Lower lobe of right lung (tissue), 2 donors: ENCODE measurements around the gene RGL1. TPM values are rescaled to one million over a fixed set of nuclear protein-coding genes. Genes with fewer than 3 reads are reported as not detected.
"Not testable (repeated sequence)": the region's sequence is repeated elsewhere in the genome, so short reads cannot be mapped to it uniquely, and the experiment has no call there.

Experiments
- ATAC-seq, 2 donors: fragments of 200-7000 bp; cut with Tn5 transposase; one replicate each; pipeline ENCODE4 v1.9.1; 2020 to 2022; ENCODE audit warnings: mild to moderate bottlenecking in 2 of 2, moderate library complexity in 2 of 2
- DNase-seq: peaks from one replicate; pipeline ENCODE4 v3.0.0-alpha.2; 2020
- H3K27ac ChIP-seq: fragments of 200-600 bp; one replicate; pipeline ENCODE4 v1.8.0; 2022
- H3K27me3 ChIP-seq: fragments of 200-600 bp; one replicate; pipeline ENCODE4 v1.8.0; 2022; ENCODE audit warnings: low read depth
- H3K36me3 ChIP-seq: fragments of 200-600 bp; one replicate; pipeline ENCODE4 v1.8.0; 2022; ENCODE audit warnings: mild to moderate bottlenecking
- H3K4me1 ChIP-seq: fragments of 200-600 bp; one replicate; pipeline ENCODE4 v1.8.0; 2022
- H3K4me3 ChIP-seq: fragments of 200-600 bp; one replicate; pipeline ENCODE4 v1.8.0; 2022; ENCODE audit warnings: mild to moderate bottlenecking
- H3K9me3 ChIP-seq: fragments of 200-600 bp; one replicate; pipeline ENCODE4 v1.8.0; 2022
- intact Hi-C: fragments of 100-400 bp; cut with DNase I; formaldehyde crosslinking; loops from one replicate; pipeline ENCODE4 v1.11.0; 2022
- total RNA-seq: library from RNA; stranded (reverse); fragmentation: NEBNext Ultra II Directional; extraction: Animal tissue kit (Norgen Biotek cat#: 25700); gene quantifications from one replicate; pipeline ENCODE4 v1.2.1, GENCODE V29; 2021
- TF ChIP-seq, protein P1 (sequence below): fragments of 200-600 bp; IDR thresholded peaks from one replicate; pipeline ENCODE4 v1.8.0; 2022; ENCODE audit warnings: antibody characterized with exemption, mild to moderate bottlenecking
- donor health status: DM: no; HTN: yes; CAD: no; lungs with severe emphysema.

The RGL1 gene
- total RNA-seq, 1 donor from 2014 or later: 37.6 TPM

DNA sequence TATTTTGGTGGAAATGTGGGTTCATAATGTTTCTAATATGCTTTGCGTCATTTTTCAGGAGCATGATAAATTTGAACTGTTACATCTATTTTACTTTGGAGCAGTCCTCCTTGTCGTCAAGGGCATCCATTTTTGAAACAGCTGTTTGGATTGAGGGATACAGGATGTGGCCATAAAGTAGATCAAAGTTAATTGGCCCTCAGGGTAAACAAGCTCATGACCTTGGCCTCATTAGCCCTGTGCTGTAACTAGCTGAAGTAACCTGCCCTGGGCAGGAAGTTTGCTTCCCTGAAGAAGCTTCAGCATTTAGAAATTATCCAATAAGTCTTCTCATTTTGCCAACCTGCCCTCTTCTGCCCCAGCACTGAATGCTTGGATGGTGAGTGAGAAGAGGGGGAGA lies 24.8 kb upstream of the RGL1 start:
- TF ChIP-seq, protein P1, sequence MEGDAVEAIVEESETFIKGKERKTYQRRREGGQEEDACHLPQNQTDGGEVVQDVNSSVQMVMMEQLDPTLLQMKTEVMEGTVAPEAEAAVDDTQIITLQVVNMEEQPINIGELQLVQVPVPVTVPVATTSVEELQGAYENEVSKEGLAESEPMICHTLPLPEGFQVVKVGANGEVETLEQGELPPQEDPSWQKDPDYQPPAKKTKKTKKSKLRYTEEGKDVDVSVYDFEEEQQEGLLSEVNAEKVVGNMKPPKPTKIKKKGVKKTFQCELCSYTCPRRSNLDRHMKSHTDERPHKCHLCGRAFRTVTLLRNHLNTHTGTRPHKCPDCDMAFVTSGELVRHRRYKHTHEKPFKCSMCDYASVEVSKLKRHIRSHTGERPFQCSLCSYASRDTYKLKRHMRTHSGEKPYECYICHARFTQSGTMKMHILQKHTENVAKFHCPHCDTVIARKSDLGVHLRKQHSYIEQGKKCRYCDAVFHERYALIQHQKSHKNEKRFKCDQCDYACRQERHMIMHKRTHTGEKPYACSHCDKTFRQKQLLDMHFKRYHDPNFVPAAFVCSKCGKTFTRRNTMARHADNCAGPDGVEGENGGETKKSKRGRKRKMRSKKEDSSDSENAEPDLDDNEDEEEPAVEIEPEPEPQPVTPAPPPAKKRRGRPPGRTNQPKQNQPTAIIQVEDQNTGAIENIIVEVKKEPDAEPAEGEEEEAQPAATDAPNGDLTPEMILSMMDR: no peak
- no peaks in the 10 kb centered on the region for H3K9me3 ChIP-seq
- H3K27me3 ChIP-seq: no peaks in the 10 kb centered on the region
- peaks cover 11% of the 10 kb centered on the region for H3K4me1 ChIP-seq
- no peak for DNase-seq
- intact Hi-C loops: no loop called here
- ATAC-seq: no peak
- H3K36me3 ChIP-seq: no peaks in the 10 kb centered on the region
- H3K27ac ChIP-seq: no peak overlapping the region
- no peak overlapping the region for H3K4me3 ChIP-seq

DNA sequence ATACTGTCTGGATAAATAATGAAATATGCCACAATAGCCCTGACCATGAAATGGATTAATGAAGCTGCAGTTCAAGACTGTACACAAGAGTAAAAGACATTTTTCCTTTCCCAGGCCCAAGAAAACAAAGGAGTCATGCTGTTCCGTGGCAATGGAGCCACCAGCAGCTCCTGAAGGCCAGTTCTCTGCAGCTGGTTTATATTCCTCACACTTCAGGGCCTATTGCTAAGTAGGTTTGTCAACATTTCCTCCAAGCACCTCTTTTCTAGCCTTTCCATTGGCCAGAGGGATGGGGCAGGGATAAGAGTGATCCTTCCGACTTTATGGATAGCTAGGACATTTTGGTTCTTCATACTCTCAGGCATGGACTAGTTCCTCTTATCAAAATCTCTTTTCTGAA lies 24.2 kb upstream of the RGL1 start:
- peaks cover 11% of the 10 kb centered on the region for H3K4me1 ChIP-seq
- intact Hi-C loops: no loop called here
- H3K27me3 ChIP-seq: no peaks in the 10 kb centered on the region
- no peaks in the 10 kb centered on the region for H3K36me3 ChIP-seq
- no peak for DNase-seq
- TF ChIP-seq, protein P1: no peak
- no peaks in the 10 kb centered on the region for H3K9me3 ChIP-seq
- H3K4me3 ChIP-seq: no peak overlapping the region
- no peak for ATAC-seq
- no peak overlapping the region for H3K27ac ChIP-seq

DNA sequence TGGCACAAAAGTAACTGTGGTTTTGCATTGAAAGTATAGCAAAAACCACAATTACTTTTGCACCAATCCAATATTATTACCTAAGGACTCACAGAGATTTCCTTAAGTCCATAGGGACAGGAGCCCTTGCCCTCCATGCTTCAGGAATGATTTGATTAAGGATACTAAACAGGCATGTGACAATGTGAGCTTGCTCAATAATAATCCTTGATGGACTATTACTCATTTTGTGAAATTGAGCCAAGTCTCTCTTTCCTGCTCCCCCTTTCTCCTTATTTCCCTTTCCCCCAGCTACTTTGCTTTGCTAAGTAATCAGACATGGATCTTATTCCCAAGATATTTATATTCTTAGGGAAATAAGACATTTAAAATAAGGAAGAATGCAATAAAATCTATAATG lies 21.6 kb upstream of the RGL1 start:
- H3K4me1 ChIP-seq: peaks cover 11% of the 10 kb centered on the region
- TF ChIP-seq, protein P1: no peak
- peak in 1 of 2 donors; percentile 36 for ATAC-seq
- no peaks in the 10 kb centered on the region for H3K27me3 ChIP-seq
- no peaks in the 10 kb centered on the region for H3K36me3 ChIP-seq
- intact Hi-C loops: no loop called here
- H3K4me3 ChIP-seq: no peak overlapping the region
- no peak overlapping the region for H3K27ac ChIP-seq
- H3K9me3 ChIP-seq: no peaks in the 10 kb centered on the region
- no peak for DNase-seq

DNA sequence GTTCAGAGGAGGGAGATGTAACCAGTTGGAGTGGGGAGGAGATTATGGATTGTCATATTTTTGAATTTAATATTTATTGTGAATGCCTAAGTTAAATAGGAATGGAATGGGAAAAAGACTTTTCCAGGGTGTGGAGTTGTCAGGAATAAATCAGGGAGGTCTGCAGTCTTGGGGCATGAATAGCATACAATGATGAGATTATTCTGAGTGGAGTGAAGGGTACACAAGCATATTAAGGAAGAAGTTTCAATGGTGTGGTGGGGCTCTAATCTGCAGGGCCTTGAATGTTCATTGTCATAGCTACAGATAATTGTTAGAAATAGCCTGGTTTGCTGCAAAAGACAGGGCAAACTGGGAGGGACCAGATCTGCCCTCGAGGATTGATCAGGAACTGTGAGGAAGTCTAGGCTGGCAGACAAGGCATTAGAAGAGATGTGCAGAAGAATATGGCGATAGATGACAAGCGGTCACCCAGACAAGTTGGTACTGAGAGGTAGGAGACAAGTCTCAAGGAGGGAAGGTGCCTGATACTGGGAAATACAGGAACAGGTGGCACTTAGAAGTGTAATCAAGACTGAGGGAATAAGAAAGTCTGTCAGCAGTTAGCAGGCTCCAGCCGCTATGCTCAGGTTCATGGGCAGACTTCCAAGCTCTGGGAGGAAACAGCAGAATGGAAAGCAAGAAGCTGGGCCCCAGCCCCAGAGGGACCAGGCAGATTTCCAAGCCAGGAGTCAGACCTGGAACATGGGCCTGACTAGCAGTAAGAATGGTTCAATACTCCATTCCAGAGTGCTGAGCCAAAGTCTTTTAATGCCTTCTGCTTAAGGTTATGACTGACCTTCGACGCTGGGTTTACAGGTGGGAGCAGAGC lies 20.9 kb upstream of the RGL1 start:
- DNase-seq (no peak), ATAC-seq (peak in 1 of 2 donors; percentile 54)
- no peaks in the 10 kb centered on the region for H3K9me3 ChIP-seq
- no peaks in the 10 kb centered on the region for H3K36me3 ChIP-seq
- H3K4me3 ChIP-seq: no peak overlapping the region
- H3K4me1 ChIP-seq: peaks cover 11% of the 10 kb centered on the region
- no peak overlapping the region for H3K27ac ChIP-seq
- H3K27me3 ChIP-seq: no peaks in the 10 kb centered on the region
- TF ChIP-seq, protein P1: no peak
- intact Hi-C loops: no loop called here

DNA sequence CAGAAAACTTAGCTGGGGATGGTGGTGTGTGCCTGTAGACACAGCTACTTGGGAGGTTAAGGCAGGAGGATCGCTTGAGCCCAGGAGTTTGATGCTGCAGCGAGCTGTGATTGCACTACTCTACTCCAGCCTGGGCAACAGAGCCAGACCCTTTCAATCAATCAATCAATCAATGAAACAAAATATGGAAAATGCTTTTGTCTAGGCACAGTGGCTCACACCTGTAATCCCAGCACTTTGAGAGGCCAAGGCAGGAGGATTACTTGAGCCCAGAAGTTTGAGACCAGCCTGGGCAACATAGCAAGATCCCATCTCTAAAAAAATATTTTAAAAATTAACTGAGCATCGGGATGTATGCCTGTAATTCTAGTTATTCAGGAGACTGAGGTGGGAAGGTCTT lies 19.0 kb upstream of the RGL1 start:
- peaks cover 11% of the 10 kb centered on the region for H3K4me1 ChIP-seq
- H3K36me3 ChIP-seq, H3K4me3 ChIP-seq, ATAC-seq, H3K9me3 ChIP-seq, H3K27ac ChIP-seq, H3K27me3 ChIP-seq, DNase-seq, intact Hi-C loops: not testable (repeated sequence)

DNA sequence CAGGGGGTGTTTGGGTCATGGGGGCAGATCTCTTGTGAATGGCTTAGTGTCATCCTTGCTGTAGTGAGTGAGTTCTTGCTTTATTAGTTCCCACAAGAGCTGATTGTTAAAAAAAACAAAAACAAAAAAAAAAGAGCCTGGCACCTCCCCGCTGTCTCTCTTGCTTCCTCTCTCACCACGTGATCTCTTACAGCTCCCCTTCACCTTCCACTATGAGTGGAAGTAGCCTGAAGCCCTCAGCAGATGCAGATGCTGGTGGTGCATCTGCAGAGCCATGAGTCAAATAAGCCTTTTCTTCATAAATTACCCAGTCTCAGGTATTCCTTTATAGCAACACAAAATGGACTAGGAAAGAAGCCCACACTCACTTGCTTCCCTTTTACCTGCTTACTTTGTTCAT lies 17.2 kb upstream of the RGL1 start:
- H3K4me1 ChIP-seq: peaks cover 11% of the 10 kb centered on the region
- no peaks in the 10 kb centered on the region for H3K36me3 ChIP-seq
- no peak overlapping the region for H3K27ac ChIP-seq
- DNase-seq: no peak
- H3K27me3 ChIP-seq: no peaks in the 10 kb centered on the region
- TF ChIP-seq, protein P1: no peak
- H3K9me3 ChIP-seq: no peaks in the 10 kb centered on the region
- intact Hi-C loops: no loop called here
- no peak overlapping the region for H3K4me3 ChIP-seq
- ATAC-seq: no peak
